ENCODE data around the gene ACBD6. TPM values are rescaled to one million over a fixed set of nuclear protein-coding genes. Genes with fewer than 3 reads are reported as not detected.

Gene ACBD6
- total RNA-seq, 3 donors from 2014 or later: 42.6 to 50.1 (median 48.8) TPM

DNA sequence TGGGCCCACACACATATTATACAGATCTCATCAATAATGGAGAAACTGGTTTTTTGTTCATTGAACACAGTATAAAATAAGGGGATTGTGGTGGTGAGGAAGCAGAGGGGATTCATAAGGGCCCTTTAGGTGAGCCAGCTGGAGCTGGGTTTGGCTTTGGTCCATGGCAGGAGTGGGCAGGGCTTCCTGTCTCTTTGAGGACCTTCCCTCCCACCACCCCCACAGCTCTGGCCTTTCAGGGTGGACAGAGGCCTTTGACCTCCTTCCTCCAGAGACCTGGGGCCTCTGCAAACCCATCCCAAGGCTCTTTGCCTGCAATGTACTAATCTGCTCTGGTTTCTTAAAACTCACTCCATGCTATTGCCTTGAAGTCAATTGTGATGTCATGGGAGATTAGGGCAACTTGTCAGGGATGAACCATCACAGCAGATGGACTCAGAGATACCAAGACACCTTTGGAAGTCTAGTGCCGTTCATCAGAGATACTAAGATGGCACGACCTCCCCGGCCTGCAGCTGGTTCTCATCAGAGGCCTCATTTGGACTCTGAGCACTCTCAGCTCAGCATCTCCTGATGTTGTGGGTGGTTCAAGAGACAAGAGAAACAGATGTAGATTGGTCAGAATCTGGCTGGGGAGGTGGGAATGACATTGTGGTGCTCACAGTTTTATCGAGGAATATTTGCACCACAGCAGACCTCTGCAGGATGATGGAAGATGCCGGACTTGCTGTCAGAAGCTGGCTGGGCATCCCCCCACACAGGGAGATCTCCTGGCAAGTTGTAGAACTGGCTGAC is 234.4 kb downstream of the ACBD6 start:
- no peak overlapping the region for H3K4me3 ChIP-seq
- TF ChIP-seq POLR2A (IDR thresholded peaks at IDR 0.05) (no peak), POLR2AphosphoS5 (IDR thresholded peaks at IDR 0.05) (no peak)
- TF ChIP-seq, protein P1, sequence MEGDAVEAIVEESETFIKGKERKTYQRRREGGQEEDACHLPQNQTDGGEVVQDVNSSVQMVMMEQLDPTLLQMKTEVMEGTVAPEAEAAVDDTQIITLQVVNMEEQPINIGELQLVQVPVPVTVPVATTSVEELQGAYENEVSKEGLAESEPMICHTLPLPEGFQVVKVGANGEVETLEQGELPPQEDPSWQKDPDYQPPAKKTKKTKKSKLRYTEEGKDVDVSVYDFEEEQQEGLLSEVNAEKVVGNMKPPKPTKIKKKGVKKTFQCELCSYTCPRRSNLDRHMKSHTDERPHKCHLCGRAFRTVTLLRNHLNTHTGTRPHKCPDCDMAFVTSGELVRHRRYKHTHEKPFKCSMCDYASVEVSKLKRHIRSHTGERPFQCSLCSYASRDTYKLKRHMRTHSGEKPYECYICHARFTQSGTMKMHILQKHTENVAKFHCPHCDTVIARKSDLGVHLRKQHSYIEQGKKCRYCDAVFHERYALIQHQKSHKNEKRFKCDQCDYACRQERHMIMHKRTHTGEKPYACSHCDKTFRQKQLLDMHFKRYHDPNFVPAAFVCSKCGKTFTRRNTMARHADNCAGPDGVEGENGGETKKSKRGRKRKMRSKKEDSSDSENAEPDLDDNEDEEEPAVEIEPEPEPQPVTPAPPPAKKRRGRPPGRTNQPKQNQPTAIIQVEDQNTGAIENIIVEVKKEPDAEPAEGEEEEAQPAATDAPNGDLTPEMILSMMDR (IDR thresholded peaks at IDR 0.05): no peak
- H3K9me3 ChIP-seq: no peaks in the 10 kb centered on the region
- H3K27me3 ChIP-seq: no peaks in the 10 kb centered on the region
- no peaks in the 10 kb centered on the region for H3K4me1 ChIP-seq
- no peaks in the 10 kb centered on the region for H3K36me3 ChIP-seq
- intact Hi-C loops (cut with DNase I; ENCODE audit: low total_unique reads): no loop called here
- no peak for DNase-seq (ENCODE audit: low spot score in 2 of 2)
- no peak overlapping the region for H3K27ac ChIP-seq

DNA sequence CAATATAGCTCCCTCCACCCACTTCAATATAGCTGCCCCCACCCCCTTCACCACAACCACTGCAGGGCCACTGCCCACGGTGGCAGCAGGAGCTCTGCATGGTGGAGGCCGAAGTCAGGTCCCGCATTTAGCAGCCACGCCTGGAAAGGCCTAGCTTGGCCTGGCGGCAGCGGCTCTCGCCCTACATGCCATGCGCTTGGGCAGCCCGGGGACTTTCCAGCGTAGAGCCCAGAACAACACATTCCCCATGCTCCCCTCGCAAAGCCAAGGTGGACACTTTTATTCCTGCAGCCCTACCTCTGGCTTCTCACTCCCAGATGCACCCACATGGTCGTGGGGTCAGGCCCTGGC is 235.2 kb downstream of the ACBD6 start:
- intact Hi-C loops (cut with DNase I; ENCODE audit: low total_unique reads): no loop called here
- no peaks in the 10 kb centered on the region for H3K4me1 ChIP-seq
- TF ChIP-seq POLR2A (IDR thresholded peaks at IDR 0.05) (no peak), POLR2AphosphoS5 (IDR thresholded peaks at IDR 0.05) (no peak)
- TF ChIP-seq, protein P1 (IDR thresholded peaks at IDR 0.05): no peak

GRCh38 chr1:180266275-180267210 is 235.8 kb downstream of the ACBD6 start:
- H3K4me1 ChIP-seq: no peaks in the 10 kb centered on the region
- TF ChIP-seq, protein P1 (IDR thresholded peaks at IDR 0.05): no peak
- TF ChIP-seq POLR2AphosphoS5 (IDR thresholded peaks at IDR 0.05) (no peak), POLR2A (IDR thresholded peaks at IDR 0.05) (no peak)
- H3K27me3 ChIP-seq: no peaks in the 10 kb centered on the region
- H3K4me3 ChIP-seq: no peak overlapping the region
- intact Hi-C loops (cut with DNase I; ENCODE audit: low total_unique reads): no loop called here
- no peak overlapping the region for H3K27ac ChIP-seq
- no peak for DNase-seq (ENCODE audit: low spot score in 2 of 2)
- H3K36me3 ChIP-seq: no peaks in the 10 kb centered on the region
- no peaks in the 10 kb centered on the region for H3K9me3 ChIP-seq

More for the DNA sequence above, 235.2 kb downstream of the ACBD6 start:
- Histone ChIP-seq H3K36me3 (no peaks in the 10 kb centered on the region), H3K27me3 (no peaks in the 10 kb centered on the region), H3K27ac (no peak overlapping the region), H3K9me3 (no peaks in the 10 kb centered on the region), H3K4me3 (no peak overlapping the region)
- no peak for DNase-seq (ENCODE audit: low spot score in 2 of 2)

DNA sequence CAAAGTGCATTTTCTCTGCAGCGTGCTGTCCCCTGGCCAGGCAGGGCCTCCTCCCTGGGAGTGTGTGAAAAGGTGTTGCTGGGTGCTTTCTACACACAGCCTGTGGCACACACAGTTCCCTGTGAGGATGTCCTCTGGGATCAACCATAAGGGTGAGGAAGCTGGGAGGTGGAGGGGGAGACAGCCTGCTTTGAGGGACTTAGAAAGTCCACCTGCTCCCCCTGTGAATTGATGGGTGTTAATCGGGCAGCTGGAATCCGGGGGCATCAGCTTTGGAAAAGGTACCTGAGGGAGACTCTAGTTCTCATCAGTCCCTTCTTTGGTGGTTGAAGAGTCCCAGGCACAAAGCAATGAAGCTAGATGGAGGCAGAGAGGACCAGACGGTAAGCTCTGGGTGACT is 236.5 kb downstream of the ACBD6 start:
- Histone ChIP-seq H3K27ac (no peak overlapping the region), H3K4me1 (no peaks in the 10 kb centered on the region), H3K4me3 (no peak overlapping the region), H3K36me3 (no peaks in the 10 kb centered on the region), H3K9me3 (no peaks in the 10 kb centered on the region), H3K27me3 (no peaks in the 10 kb centered on the region)
- intact Hi-C loops (cut with DNase I; ENCODE audit: low total_unique reads): no loop called here
- no peak for DNase-seq (ENCODE audit: low spot score in 2 of 2)
- TF ChIP-seq POLR2AphosphoS5 (IDR thresholded peaks at IDR 0.05): no peak
- TF ChIP-seq, protein P1 (IDR thresholded peaks at IDR 0.05): no peak
- TF ChIP-seq POLR2A (IDR thresholded peaks at IDR 0.05): no peak

GRCh38 chr1:180265201-180265600 is 237.2 kb downstream of the ACBD6 start:
- intact Hi-C loops (cut with DNase I; ENCODE audit: low total_unique reads): no loop called here

More at GRCh38 chr1:180265201-180265600, 237.2 kb downstream of the ACBD6 start:
- Histone ChIP-seq H3K4me1 (no peaks in the 10 kb centered on the region), H3K27ac (no peak overlapping the region), H3K27me3 (peaks cover 0 to 6% of the 10 kb centered on the region in 2 donors), H3K36me3 (no peaks in the 10 kb centered on the region), H3K4me3 (no peak overlapping the region), H3K9me3 (no peaks in the 10 kb centered on the region)
- no peak for DNase-seq (ENCODE audit: low spot score in 2 of 2)
- TF ChIP-seq POLR2AphosphoS5 (IDR thresholded peaks at IDR 0.05): no peak
- TF ChIP-seq, protein P1 (IDR thresholded peaks at IDR 0.05): no peak
- no peak for TF ChIP-seq POLR2A (IDR thresholded peaks at IDR 0.05)

Measured in breast epithelium (tissue), 4 donors.